D721Med (cell line): ENCODE data around the gene CEBPA.

Experiments
- DNase-seq: peaks from one replicate; pipeline ENCODE4 v3.0.0; 2011; ENCODE audit warnings: low spot score; ENCODE audit not compliant: insufficient read length
- FAIRE-seq: peaks from 2 replicates; lab custom pipeline; 2011; peaks lifted over from hg19 to GRCh38; lab: Jason Lieb, UNC
- TF ChIP-seq, protein P1 (sequence below): IDR thresholded peaks from 2 replicates; pipeline ENCODE4 v1.5.1; 2012; ENCODE audit warnings: mild to moderate bottlenecking, control low read depth; ENCODE audit not compliant: insufficient read depth; ENCODE audit errors: missing control alignments

The CEBPA gene

DNA sequence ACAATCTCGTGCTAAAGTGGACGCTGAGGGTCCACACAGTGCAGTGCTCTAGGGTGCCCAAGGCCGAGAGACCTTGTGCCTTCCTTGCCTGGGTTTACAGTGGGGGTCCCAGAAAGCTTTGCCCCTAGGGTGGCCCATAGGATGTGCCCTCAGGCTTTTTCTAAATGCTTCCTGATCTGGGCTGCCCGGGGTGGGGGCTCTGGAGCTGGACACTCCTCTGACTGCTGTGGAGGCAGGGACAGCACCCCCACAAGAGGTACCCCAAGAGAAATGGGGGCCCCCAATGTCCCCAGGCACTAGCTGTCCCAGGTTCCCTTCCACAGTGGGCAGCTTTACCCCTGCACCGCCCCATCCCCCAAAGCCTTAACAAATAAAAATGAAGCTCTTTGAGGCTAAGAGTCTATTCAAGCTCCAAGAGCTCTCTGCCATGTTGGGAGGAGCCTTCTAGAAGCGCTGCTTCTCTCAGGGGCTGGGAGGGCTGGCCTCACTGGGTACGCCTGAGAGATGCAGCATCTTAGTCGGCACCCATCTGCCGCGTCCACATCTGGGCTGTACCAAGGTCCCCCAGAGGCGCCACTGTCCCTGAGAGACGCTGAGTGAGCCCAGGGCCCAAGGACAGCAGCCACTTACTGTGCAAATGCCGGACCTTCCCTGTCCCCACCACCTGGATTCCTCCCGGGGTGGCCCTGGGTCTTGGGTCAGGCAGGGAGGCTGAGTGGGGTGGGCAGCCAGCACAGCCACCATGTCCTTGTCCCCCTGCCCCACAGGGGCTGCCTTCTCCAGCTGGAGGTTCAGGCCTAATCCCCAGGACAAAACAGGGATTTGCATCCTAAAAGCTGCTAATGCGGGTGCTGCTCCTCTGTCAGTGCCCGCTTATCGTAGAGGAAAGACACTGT, 27.4 kb downstream of the CEBPA start:
- FAIRE-seq (no peak), DNase-seq (no peak)
- TF ChIP-seq, protein P1, sequence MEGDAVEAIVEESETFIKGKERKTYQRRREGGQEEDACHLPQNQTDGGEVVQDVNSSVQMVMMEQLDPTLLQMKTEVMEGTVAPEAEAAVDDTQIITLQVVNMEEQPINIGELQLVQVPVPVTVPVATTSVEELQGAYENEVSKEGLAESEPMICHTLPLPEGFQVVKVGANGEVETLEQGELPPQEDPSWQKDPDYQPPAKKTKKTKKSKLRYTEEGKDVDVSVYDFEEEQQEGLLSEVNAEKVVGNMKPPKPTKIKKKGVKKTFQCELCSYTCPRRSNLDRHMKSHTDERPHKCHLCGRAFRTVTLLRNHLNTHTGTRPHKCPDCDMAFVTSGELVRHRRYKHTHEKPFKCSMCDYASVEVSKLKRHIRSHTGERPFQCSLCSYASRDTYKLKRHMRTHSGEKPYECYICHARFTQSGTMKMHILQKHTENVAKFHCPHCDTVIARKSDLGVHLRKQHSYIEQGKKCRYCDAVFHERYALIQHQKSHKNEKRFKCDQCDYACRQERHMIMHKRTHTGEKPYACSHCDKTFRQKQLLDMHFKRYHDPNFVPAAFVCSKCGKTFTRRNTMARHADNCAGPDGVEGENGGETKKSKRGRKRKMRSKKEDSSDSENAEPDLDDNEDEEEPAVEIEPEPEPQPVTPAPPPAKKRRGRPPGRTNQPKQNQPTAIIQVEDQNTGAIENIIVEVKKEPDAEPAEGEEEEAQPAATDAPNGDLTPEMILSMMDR = no peak

DNA sequence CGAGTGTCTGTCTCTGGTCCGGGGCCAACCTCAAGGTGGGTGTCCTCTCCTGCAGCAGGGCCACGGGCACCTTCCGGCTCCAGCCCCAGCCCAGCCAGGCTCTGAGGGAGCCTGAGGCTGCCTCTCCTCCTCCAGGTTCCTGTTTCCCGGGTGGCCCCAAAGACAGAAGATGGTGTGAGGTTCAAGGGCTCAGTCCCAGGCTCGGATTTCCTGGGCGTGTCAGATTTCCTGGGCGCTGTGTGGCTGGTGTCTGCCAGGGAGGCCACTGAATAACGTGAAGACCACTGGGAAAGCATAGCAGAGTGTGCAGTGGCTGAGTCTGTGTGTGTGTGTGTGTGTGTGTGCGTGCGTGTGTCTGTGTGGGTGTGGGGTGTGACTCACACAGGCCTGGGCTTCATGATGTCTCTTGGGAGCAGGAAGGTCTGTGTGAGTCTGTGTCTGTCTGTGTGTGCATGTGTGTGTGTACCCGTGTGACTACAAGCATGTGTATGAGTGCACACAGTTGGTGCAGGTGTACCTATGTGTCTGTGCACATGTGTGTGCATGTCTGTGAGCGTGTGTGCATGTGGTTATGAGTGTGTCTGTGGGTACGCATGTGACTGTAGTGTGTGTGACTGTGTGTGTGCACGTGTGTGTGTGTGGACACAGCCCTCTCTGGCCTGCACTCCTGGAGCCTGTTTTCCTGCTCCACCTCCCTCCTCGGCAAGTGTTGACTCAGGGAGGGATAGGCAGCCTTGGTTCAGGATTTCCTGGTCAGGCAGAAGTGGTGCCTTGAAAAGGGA, 28.3 kb downstream of the CEBPA start:
- no peak for FAIRE-seq
- TF ChIP-seq, protein P1 = no peak
- DNase-seq = no peak

DNA sequence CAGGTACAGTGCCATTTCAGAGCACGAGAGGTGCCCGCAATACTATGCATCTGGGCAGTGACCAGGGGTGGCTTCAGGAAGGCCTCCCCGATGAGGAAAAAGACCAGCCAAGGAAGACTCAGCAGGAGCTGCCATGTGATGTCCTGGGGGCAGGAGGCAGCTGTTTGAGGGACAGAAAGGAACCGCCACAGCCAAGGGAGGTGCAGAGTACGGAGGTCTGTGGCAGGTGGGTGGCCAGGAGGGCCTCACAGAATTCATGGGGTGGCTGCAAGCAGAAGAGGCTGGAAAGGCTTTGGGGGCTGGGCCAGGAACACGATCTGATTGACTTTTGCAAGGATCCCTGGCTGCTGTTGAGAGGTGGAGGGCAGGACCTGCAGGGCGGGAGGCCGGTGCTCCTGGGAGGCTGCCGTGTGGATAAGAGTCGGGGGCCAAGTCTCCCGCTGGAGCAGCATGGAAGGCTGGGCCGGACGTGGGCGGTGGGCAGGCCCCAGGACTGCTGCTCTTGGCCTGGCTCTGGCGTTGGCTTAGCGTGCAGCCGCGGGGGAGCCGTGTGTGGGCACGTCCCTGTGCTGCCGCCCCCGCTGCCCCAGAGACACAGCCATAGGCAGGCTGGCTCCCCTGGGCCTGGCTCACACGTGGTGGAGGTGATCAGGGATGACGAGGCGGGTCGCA, 29.1 kb downstream of the CEBPA start:
- TF ChIP-seq, protein P1 = no peak
- DNase-seq (no peak), FAIRE-seq (no peak)

DNA sequence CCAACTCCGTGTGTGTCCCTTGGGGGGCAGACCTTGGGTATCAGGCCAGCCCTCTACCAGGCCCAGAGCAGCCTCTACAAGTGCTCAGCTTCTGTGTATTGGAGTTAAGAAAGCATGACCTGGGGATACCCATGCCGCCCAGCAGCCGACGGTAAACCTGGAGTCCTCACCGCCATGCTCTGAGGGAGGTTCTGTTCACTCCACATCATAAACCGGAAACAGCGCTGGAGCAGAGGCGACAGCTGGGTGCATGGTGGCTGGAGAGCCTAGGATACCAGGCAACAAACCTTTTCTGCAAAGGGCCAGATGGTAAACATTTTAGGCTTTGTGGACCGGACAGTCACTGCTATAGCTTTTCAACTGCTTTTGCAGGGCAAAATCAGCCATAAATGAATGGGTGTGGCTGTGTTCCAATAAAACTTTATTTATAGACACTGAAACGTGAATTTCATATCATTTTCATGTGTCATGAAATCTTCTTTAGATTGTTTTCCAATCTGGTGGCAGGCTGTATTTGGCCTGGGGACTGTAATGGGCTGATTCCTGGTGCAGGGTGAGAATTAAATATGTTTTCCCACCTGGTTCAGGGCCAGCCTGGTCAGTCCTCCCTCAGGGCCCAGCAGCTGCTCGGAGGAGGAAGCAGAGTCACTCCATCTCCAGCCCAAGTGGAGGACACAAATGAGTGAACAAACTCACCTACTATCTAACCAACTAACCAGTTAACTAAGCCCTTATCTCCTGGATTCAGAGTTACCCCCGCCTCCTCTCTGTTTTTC, 30.9 kb downstream of the CEBPA start:
- no peak for FAIRE-seq
- DNase-seq = no peak
- TF ChIP-seq, protein P1 = no peak

DNA sequence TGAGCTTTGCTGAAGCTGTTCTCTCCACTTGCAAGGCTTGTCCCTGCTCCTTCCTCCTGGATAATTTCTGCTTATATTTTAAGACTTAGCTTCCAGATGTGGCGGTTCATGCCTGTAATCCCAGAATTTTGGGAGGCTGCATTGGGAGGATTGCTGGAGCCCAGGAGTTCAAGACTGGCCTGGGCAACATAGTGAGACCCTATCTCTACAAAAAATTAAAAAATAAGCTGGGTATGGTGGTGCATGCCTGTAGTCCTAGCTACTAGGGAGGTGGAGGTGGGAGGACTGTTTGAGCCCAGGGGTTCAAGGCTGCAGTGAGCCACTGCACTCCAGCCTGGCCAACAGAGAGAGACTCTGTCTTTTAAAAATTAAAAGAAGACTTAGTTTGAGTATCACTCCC, 31.6 kb downstream of the CEBPA start:
- no peak for FAIRE-seq
- DNase-seq = no peak
- TF ChIP-seq, protein P1 = no peak

DNA sequence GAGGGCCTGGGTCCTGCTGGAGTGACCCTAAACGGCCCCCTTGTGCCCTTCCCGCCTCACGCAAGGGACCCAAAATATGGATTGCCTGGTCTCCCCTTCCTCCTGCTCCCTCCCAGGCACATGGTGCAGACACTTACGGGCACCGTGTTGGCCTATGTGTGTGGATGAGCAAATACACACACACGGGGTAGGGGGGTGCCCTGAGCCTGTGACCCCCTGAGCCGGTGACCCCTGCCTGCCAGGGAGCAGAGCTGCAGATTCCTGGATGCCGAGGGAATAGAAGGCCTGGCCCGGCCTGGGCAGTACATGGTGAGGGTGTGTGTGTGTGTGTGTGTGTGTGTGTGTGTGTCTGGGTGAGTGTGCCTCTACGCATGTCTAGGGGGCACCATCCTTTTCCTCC, 33.3 kb downstream of the CEBPA start:
- FAIRE-seq (no peak), DNase-seq (no peak)
- TF ChIP-seq, protein P1 = no peak
